ENCODE data around the gene ZGPAT. TPM values are rescaled to one million over a fixed set of nuclear protein-coding genes. Genes with fewer than 3 reads are reported as not detected.

The ZGPAT gene
- total and polyA plus RNA-seq, 2 of the 13 experiments (the other 11 are each of a cell fraction or from before 2014, with no cell fraction given) = 23.0 to 41.9 TPM

- TF ChIP-seq RXRB (CRISPR knock-in tag; IDR thresholded peaks at IDR 0.05; ENCODE audit: borderline replicate concordance) (peak; percentile 85), ZSCAN25 (CRISPR knock-in tag; IDR thresholded peaks at IDR 0.05) (peak; percentile 90), ZNF205 (CRISPR knock-in tag; IDR thresholded peaks at IDR 0.05) (peak; percentile 54; the same call in 1 of the 2 replicates), ZNF652 (CRISPR knock-in tag; IDR thresholded peaks at IDR 0.05; ENCODE audit: borderline replicate concordance, low read depth) (no peak), ARNT2 (CRISPR knock-in tag; IDR thresholded peaks at IDR 0.05; ENCODE audit: low read depth) (peak; percentile 70), CAMTA2 (CRISPR knock-in tag; IDR thresholded peaks at IDR 0.05; ENCODE audit: borderline replicate concordance) (no peak), SMAD3 (CRISPR knock-in tag; IDR thresholded peaks at IDR 0.05) (peak; percentile 88; the same call in 1 of the 2 replicates), ZNF607 (CRISPR knock-in tag; IDR thresholded peaks at IDR 0.05; ENCODE audit: borderline replicate concordance) (peak; percentile 88; the same call in 1 of the 2 replicates), ZNF773 (CRISPR knock-in tag; IDR thresholded peaks at IDR 0.05; ENCODE audit: borderline replicate concordance) (peak; percentile 42; the same call in 1 of the 2 replicates), SAP130 (CRISPR knock-in tag; IDR thresholded peaks at IDR 0.05; ENCODE audit: low read depth) (peak; percentile 97), IRX3 (CRISPR knock-in tag; IDR thresholded peaks at IDR 0.05; ENCODE audit: borderline replicate concordance, low read depth) (no peak), ZNF563 (CRISPR knock-in tag; IDR thresholded peaks at IDR 0.05) (peak; percentile 70; the same call in 1 of the 2 replicates), CCAR2 (optimal IDR thresholded peaks at IDR 0.05; ENCODE audit: low read depth, low read length) (no peak), SMYD3 (CRISPR knock-in tag; IDR thresholded peaks at IDR 0.05) (0 out of 2 replicates have a peak, but pooled peaks have one; percentile 18), ZNF335 (CRISPR knock-in tag; IDR thresholded peaks at IDR 0.05) (peak; percentile 83), ZFP62 (CRISPR knock-in tag; IDR thresholded peaks at IDR 0.05) (no peak), ATF4 (CRISPR knock-in tag; IDR thresholded peaks at IDR 0.05) (peak in 1 of 2 experiments; percentile 56; a peak in 1 of 4 replicates), RXRA (CRISPR knock-in tag; IDR thresholded peaks at IDR 0.05) (peak; percentile 87), GATAD1 (CRISPR knock-in tag; IDR thresholded peaks at IDR 0.05) (peak; percentile 61), YEATS4 (CRISPR knock-in tag; IDR thresholded peaks at IDR 0.05; ENCODE audit: borderline replicate concordance) (peak; percentile 91; the same call in 1 of the 2 replicates), POLR2AphosphoS5 (IDR thresholded peaks at IDR 0.05; ENCODE audit: low read depth, low read length) (peak; percentile 97), CTCF (CRISPR knock-in tag; IDR thresholded peaks at IDR 0.05) (peak; percentile 66), CENPX (CRISPR knock-in tag; IDR thresholded peaks at IDR 0.05) (no peak), DBP (CRISPR knock-in tag; IDR thresholded peaks at IDR 0.05; ENCODE audit: not compliant biosample characterization) (peak; percentile 85), CBX2 (IDR thresholded peaks at IDR 0.05; ENCODE audit: low read depth, low read length) (no peak), CBX2 (CRISPR knock-in tag; IDR thresholded peaks at IDR 0.05; ENCODE audit: low read depth) (0 out of 2 replicates have a peak, but pooled peaks have one; percentile 27), ZNF484 (CRISPR knock-in tag; IDR thresholded peaks at IDR 0.05; ENCODE audit: borderline replicate concordance, low read depth) (peak; percentile 89; the same call in 1 of the 2 replicates)
Measured at GRCh38 chr20:63737945-63738686, 30.3 kb downstream of the ZGPAT start (continued).
